Adrenal gland (tissue), 5 donors: Measurements from ENCODE around the gene NUP93.

Source experiments
- POLR2A ChIP-seq, 2 donors: fragments of 450-650 bp; IDR thresholded peaks; one replicate each; pipeline ENCODE4 v1.6.1; 2017; ENCODE audit warnings: antibody characterized with exemption in 2 of 2, mild to moderate bottlenecking in 2 of 2, moderate library complexity in 1 of 2
- TF ChIP-seq, protein P1 (sequence below), 6 experiments: fragments of 450-650 bp in 4 of 6; fragments of 200-600 bp in 2 of 6; sonication (generic) in 1 of 6; IDR thresholded peaks; 1 replicate in 5 of 6; 2 replicates in 1 of 6; pipeline versions ENCODE4 v1.5.1 to v1.8.0; 2016 to 2021; ENCODE audit warnings: antibody characterized with exemption in 6 of 6, mild to moderate bottlenecking in 2 of 6, moderate library complexity in 1 of 6
- donor health status: DM: no; HTN: no; CAD: no.

DNA sequence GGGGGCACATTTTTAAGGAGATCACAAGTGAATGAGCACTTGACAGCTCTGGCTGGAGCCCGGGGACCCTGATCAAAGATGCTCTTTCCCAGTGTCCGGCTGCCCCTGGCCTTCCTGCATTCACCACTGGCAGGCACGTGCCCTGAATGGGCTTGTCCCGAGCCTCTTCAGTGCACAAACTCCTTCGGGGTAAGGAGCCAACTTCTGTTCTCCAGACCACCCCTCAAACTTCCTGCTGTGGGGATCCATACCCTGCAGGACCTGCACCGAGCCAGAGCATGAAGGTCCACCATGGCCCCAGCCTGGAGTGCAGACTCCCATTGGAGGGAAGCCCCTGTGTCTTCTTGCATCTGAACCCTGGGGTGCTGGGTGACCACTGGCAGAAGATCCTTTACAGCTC is 125.3 kb downstream of the NUP93 start:
- TF ChIP-seq, protein P1, sequence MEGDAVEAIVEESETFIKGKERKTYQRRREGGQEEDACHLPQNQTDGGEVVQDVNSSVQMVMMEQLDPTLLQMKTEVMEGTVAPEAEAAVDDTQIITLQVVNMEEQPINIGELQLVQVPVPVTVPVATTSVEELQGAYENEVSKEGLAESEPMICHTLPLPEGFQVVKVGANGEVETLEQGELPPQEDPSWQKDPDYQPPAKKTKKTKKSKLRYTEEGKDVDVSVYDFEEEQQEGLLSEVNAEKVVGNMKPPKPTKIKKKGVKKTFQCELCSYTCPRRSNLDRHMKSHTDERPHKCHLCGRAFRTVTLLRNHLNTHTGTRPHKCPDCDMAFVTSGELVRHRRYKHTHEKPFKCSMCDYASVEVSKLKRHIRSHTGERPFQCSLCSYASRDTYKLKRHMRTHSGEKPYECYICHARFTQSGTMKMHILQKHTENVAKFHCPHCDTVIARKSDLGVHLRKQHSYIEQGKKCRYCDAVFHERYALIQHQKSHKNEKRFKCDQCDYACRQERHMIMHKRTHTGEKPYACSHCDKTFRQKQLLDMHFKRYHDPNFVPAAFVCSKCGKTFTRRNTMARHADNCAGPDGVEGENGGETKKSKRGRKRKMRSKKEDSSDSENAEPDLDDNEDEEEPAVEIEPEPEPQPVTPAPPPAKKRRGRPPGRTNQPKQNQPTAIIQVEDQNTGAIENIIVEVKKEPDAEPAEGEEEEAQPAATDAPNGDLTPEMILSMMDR (IDR thresholded peaks at IDR 0.05): no peak
- no peak for TF ChIP-seq POLR2A (IDR thresholded peaks at IDR 0.05)
